Ovary (tissue), 9 donors: ENCODE measurements around the gene OSR1. TPM values are rescaled to one million over a fixed set of nuclear protein-coding genes. Genes with fewer than 3 reads are reported as not detected.

Experiments
- DNase-seq, 5 donors: peaks; one replicate each; pipeline ENCODE4 v3.0.0-alpha.2; 2019 to 2020
- H3K27ac ChIP-seq, 2 donors: fragments of 200-600 bp; one replicate each; pipeline versions ENCODE4 v1.5.1 to v1.8.0; 2019 to 2022
- H3K27me3 ChIP-seq: fragments of 200-600 bp; one replicate; pipeline ENCODE4 v1.8.0; 2022
- H3K36me3 ChIP-seq: fragments of 200-600 bp; sonication (generic); one replicate; pipeline ENCODE4 v1.5.1; 2019
- H3K4me1 ChIP-seq: one replicate; pipeline ENCODE4 v1.8.1; 2013; ENCODE audit warnings: mild to moderate bottlenecking, moderate library complexity; ENCODE audit not compliant: insufficient read depth
- H3K4me3 ChIP-seq: fragments of 200-600 bp; sonication (generic); one replicate; pipeline ENCODE4 v1.5.1; 2017
- H3K9me3 ChIP-seq, 2 donors: fragments of 200-600 bp in 1 of 2; sonication (generic) in 1 of 2; one replicate each; pipeline versions ENCODE4 v1.5.1 to v1.8.1; 2013 to 2019; ENCODE audit warnings: mild to moderate bottlenecking in 1 of 2, moderate library complexity in 1 of 2
- CTCF ChIP-seq, 3 donors: fragments of 450-650 bp in 2 of 3; fragments of 200-600 bp in 1 of 3; IDR thresholded peaks; one replicate each; pipeline versions ENCODE4 v1.5.1 to v1.8.0; 2016 to 2022; ENCODE audit warnings: antibody characterized with exemption in 3 of 3, mild to moderate bottlenecking in 1 of 3
- EP300 ChIP-seq: sonication (generic); formaldehyde crosslinking; IDR thresholded peaks from one replicate; pipeline ENCODE4 v1.6.1; 2017; ENCODE audit warnings: antibody characterized with exemption
- POLR2A ChIP-seq: fragments of 450-650 bp; IDR thresholded peaks from one replicate; pipeline ENCODE4 v1.6.1; 2017; ENCODE audit warnings: antibody characterized with exemption, mild to moderate bottlenecking, moderate library complexity
- WGBS, 3 donors: extraction: QIAGEN DNeasy Blood & Tissue Kit in 1 of 3; methylation state at CpG; one replicate each; pipeline versions ENCODE4 v1.1.5 to v1.1.7; 2013 to 2017; 5-methylcytosine and 5-hydroxymethylcytosine counted together
- intact Hi-C, 4 donors: fragments of 100-400 bp; cut with DNase I; formaldehyde crosslinking; loops; one replicate each; pipeline versions ENCODE4 v1.11.0 to v1.15.1; 2022 to 2023
- polyA plus RNA-seq, 2 donors: library from polyadenylated mRNA; stranded (reverse); fragments of 200-250 nt in 1 of 2; fragments of 350-450 nt in 1 of 2; fragmentation: Illumina TruSeq in 1 of 2; extraction: RNeasy Lipid Tissue Mini Kit (QIAGEN cat#74804) in 1 of 2; gene quantifications; one replicate each; pipeline ENCODE4 v1.2.3, GENCODE V29; 2013 to 2014
- total RNA-seq, 7 donors: library from RNA; depleted of rRNA in 2 of 7; stranded (reverse); fragments of >200 nt in 2 of 7; fragmentation: NEBNext Ultra II Directional in 3 of 7; extraction: Animal tissue kit (Norgen Biotek cat#: 25700) in 3 of 7; gene quantifications; one replicate each; pipeline versions ENCODE4 v1.1.0 to v1.2.4, GENCODE V29; 2016 to 2023
- donor health status: DM: no; HTN: no; CAD: no; lungs with moderate emphysema.
- donor health status: DM: no; HTN: no; CAD: no.
- donor health status: Bipolar disorder and iron deficiency.
- donor health status: DM: yes; HTN: yes; CAD: no.
- donor health status: DM: no; HTN: no; CAD: no.
- donor health status: DM: yes; HTN: yes; CAD: no.

Gene OSR1
- total and polyA plus RNA-seq, 9 donors, result 2.5 to 11.5 (median 5.5) TPM

DNA sequence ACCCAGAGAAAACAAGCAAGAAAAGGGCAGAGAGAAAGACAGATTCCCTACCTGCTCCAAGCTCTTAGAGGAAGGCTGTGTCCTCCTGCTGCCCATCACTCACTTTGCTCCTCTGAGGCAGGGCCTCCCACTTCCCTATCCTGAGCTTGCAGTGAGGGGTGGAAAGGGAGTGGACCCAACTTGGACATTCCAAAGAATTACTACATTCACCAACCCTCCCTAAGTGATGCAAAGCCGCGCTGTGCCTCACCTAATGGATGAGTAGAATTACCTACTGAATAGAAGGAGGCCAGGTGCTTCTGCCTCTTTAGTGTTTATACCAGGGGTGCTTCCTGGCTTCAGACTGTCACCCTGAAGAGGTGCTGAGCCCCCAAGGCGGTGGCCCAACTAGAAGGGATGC, 5.6 kb upstream of the OSR1 start:
- intact Hi-C loops, result loop anchor here (5.0 to 10.0 kb wide), 6 partner anchors 498 to 842 kb away; no protein-coding TSS in a partner anchor
- WGBS, 3 donors, result 85 to 96% (median 91%) methylated on average over 3 of the region's 3 CpGs
- no peaks in the 10 kb centered on the region for H3K27me3 ChIP-seq
- H3K27ac ChIP-seq, result no peak overlapping the region
- no peaks in the 10 kb centered on the region for H3K36me3 ChIP-seq
- DNase-seq, result no peak
- no peaks in the 10 kb centered on the region for H3K9me3 ChIP-seq
- no peak overlapping the region for H3K4me3 ChIP-seq
- H3K4me1 ChIP-seq, result peaks cover 4% of the 10 kb centered on the region
- no peak for TF ChIP-seq CTCF (IDR thresholded peaks at IDR 0.05)
- no peak for TF ChIP-seq POLR2A
- TF ChIP-seq EP300, result no peak

- Histone ChIP-seq H3K36me3 (no peaks in the 10 kb centered on the region), H3K27me3 (no peaks in the 10 kb centered on the region), H3K9me3 (no peaks in the 10 kb centered on the region), H3K4me3 (peak overlapping the region; percentile 50), H3K4me1 (peaks cover 4% of the 10 kb centered on the region), H3K27ac (no peak overlapping the region)
- TF ChIP-seq EP300, result no peak
- TF ChIP-seq POLR2A, result no peak
- TF ChIP-seq CTCF (IDR thresholded peaks at IDR 0.05), result no peak
- intact Hi-C loops, result loop anchor here (2.0 to 10.0 kb wide), 7 partner anchors 499 to 841 kb away; no protein-coding TSS in a partner anchor
- 0 to 2% (median 1%) methylated on average over 20 of the region's 20 CpGs for WGBS, 3 donors
- DNase-seq, result no peak
Measured at GRCh38 chr2:19363474-19363778, 5.0 kb upstream of the OSR1 start.

GRCh38 chr2:19362755-19363473, 4.5 kb upstream of the OSR1 start:
- intact Hi-C loops, result loop anchor here (2.0 to 10.0 kb wide), 7 partner anchors 499 to 841 kb away; no protein-coding TSS in a partner anchor

DNA sequence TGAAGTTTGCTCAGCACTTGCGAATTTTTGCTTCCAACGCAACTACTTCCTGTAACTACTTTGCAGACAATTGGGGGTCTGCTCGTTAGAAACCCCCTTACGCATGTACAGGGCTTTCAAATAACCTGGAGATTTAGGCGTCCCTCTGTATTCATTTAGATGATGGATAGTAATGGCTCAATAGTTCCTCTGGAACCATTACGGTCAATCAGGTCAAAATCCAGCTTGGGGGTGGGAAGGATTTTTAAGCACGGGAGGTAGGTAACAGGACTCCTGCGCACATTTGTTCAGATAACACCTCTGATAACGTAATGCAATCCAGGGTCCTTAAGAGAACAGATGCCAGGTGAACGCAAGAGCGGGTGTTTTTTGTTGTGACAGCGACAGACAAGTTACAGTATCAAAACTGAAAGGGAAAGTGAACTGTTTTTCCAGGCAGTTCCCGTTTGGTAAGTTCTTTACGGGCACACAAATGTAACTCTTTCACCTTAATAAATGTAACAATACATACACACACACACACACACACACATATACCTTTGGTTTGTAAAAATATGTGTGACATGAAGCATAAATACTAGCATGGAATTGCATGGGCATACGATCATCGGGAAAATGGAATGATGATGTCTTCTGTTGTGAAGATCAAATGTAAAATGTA, 3.8 kb upstream of the OSR1 start:
- Histone ChIP-seq H3K27me3 (no peaks in the 10 kb centered on the region), H3K4me1 (peaks cover 4% of the 10 kb centered on the region), H3K4me3 (peak overlapping the region; percentile 50), H3K36me3 (no peaks in the 10 kb centered on the region), H3K9me3 (no peaks in the 10 kb centered on the region), H3K27ac (no peak overlapping the region)
- TF ChIP-seq POLR2A (no peak), CTCF (IDR thresholded peaks at IDR 0.05) (no peak), EP300 (no peak)
- intact Hi-C loops, result loop anchor here (2.0 to 10.0 kb wide), 7 partner anchors 500 to 840 kb away; no protein-coding TSS in a partner anchor
- WGBS, 3 donors, result 3 to 12% (median 7%) methylated on average over 16 of the region's 16 CpGs
- DNase-seq, result no peak

More at GRCh38 chr2:19362755-19363473, 4.5 kb upstream of the OSR1 start:
- peak; percentile 81 to 88 (median 84) for DNase-seq
- Histone ChIP-seq H3K27me3 (no peaks in the 10 kb centered on the region), H3K4me3 (peak overlapping the region; percentile 50), H3K9me3 (no peaks in the 10 kb centered on the region), H3K36me3 (no peaks in the 10 kb centered on the region), H3K27ac (no peak overlapping the region), H3K4me1 (peaks cover 4% of the 10 kb centered on the region)
- WGBS, 3 donors, result 0 to 1% (median 0%) methylated on average over 33 of the region's 33 CpGs
- no peak for TF ChIP-seq POLR2A
- TF ChIP-seq CTCF (IDR thresholded peaks at IDR 0.05), result peak; percentile 60 to 74 (median 72)
